DND-41 (cell line): Measurements from ENCODE around the gene ANKRD13D.

ENCODE experiments used
- ATAC-seq: fragments of 200-7000 bp; cut with Tn5 transposase; 3 replicates; pipeline ENCODE4 v1.9.1; 2021; ENCODE audit warnings: low read depth; ENCODE audit not compliant: insufficient read depth
- DNase-seq: peaks from one replicate; pipeline ENCODE4 v3.0.0-alpha.2; 2020
- H2AFZ ChIP-seq: 2 replicates; pipeline ENCODE4 v1.6.0; 2012; ENCODE audit warnings: low read depth, low read length
- H3K27ac ChIP-seq: 2 replicates; pipeline ENCODE4 v1.5.1; 2012; ENCODE audit warnings: low read length, inconsistent platforms
- H3K27me3 ChIP-seq: fragments of 200-600 bp; sonication (generic); 2 replicates; pipeline ENCODE4 v1.6.0; 2012; ENCODE audit warnings: low read length, mild to moderate bottlenecking, inconsistent platforms; ENCODE audit not compliant: insufficient read depth, poor library complexity
- H3K36me3 ChIP-seq: 2 replicates; pipeline ENCODE4 v1.5.1; 2012; ENCODE audit warnings: low read length, inconsistent platforms; ENCODE audit not compliant: insufficient read depth
- H3K4me1 ChIP-seq: 2 replicates; pipeline ENCODE4 v1.5.1; 2012; ENCODE audit warnings: mild to moderate bottlenecking, low read length; ENCODE audit not compliant: insufficient read depth
- H3K4me2 ChIP-seq: 2 replicates; pipeline ENCODE4 v1.6.0; 2012; ENCODE audit warnings: mild to moderate bottlenecking, moderate library complexity, low read length, inconsistent platforms; ENCODE audit not compliant: insufficient read depth
- H3K4me3 ChIP-seq, 2 experiments: fragments of 200-600 bp in 1 of 2; shearing (Covaris generic) in 1 of 2; 2 replicates each; pipeline ENCODE4 v1.5.1; 2012 to 2016; ENCODE audit warnings: inconsistent platforms in 2 of 2, low read length in 2 of 2, mild to moderate bottlenecking in 2 of 2, low read depth in 1 of 2, moderate library complexity in 1 of 2
- H3K79me2 ChIP-seq: 2 replicates; pipeline ENCODE4 v1.6.0; 2012; ENCODE audit warnings: low read length, inconsistent platforms; ENCODE audit not compliant: insufficient read depth
- H3K9ac ChIP-seq: 2 replicates; pipeline ENCODE4 v1.6.0; 2012; ENCODE audit warnings: low read depth, mild to moderate bottlenecking, inconsistent platforms, low read length, moderate library complexity
- H3K9me3 ChIP-seq: 2 replicates; pipeline ENCODE4 v1.5.1; 2012; ENCODE audit warnings: low read length, moderate library complexity, mild to moderate bottlenecking, inconsistent platforms; ENCODE audit not compliant: insufficient read depth, severe bottlenecking
- H4K20me1 ChIP-seq: 2 replicates; pipeline ENCODE4 v1.6.0; 2012; ENCODE audit warnings: low read length; ENCODE audit not compliant: insufficient read depth
- CTCF ChIP-seq: IDR thresholded peaks from 2 replicates; pipeline ENCODE4 v1.5.1; 2012; ENCODE audit warnings: borderline replicate concordance, low read length, moderate library complexity, mild to moderate bottlenecking; ENCODE audit not compliant: poor library complexity, severe bottlenecking; ENCODE audit errors: extremely low read depth
- EZH2 ChIP-seq: IDR thresholded peaks from 3 replicates; pipeline ENCODE4 v1.6.1; 2012; ENCODE audit warnings: borderline replicate concordance, low read depth, mild to moderate bottlenecking, moderate library complexity, low read length, inconsistent platforms; ENCODE audit not compliant: severe bottlenecking

Gene ANKRD13D

GRCh38 chr11:67313125-67313890 lies 24.2 kb downstream of the ANKRD13D start:
- TF ChIP-seq EZH2 = no peak
- no peak for TF ChIP-seq CTCF

DNA sequence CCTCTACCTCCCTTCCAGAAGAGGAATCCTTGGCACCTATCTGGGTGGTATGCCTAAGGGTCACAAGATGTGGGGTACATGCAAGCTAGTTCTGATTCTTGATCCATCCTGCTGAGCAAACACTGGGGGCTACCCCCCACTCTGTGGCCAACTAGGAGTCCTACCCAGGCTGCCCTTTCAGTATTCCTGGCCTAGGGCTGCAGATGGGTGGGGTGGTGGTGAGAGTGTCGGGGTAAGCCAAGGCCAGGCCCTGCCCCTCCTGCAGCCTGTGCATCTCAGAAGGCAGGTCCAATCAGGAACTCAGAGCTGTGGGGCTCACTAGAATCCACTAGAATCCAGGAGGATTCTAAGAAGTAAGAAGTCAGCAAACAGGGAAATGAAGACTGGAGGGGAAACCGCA lies 25.1 kb downstream of the ANKRD13D start:
- no peak overlapping the region for H2AFZ ChIP-seq
- H3K9me3 ChIP-seq = no peaks in the 10 kb centered on the region
- H3K4me2 ChIP-seq = no peak overlapping the region
- no peak overlapping the region for H3K4me3 ChIP-seq
- no peaks in the 10 kb centered on the region for H3K27me3 ChIP-seq
- TF ChIP-seq EZH2 (no peak), CTCF (no peak)
- no peak for DNase-seq
- no peak overlapping the region for H3K27ac ChIP-seq
- H3K4me1 ChIP-seq = peaks cover 20% of the 10 kb centered on the region
- ATAC-seq = no peak
- no peaks in the 10 kb centered on the region for H3K36me3 ChIP-seq
- no peak overlapping the region for H3K9ac ChIP-seq
- no peaks in the 10 kb centered on the region; the same call in 1 of the 2 replicates for H3K79me2 ChIP-seq
- no peaks in the 10 kb centered on the region for H4K20me1 ChIP-seq

More at GRCh38 chr11:67313125-67313890, 24.2 kb downstream of the ANKRD13D start:
- Histone ChIP-seq H3K4me2 (no peak overlapping the region), H3K36me3 (no peaks in the 10 kb centered on the region), H3K4me3 (no peak overlapping the region), H3K9me3 (no peaks in the 10 kb centered on the region), H3K79me2 (no peaks in the 10 kb centered on the region; the same call in 1 of the 2 replicates), H2AFZ (no peak overlapping the region), H3K27ac (no peak overlapping the region), H3K9ac (no peak overlapping the region), H4K20me1 (no peaks in the 10 kb centered on the region), H3K4me1 (peaks cover 11% of the 10 kb centered on the region), H3K27me3 (no peaks in the 10 kb centered on the region)
- DNase-seq = no peak
- ATAC-seq = no peak

- no peaks in the 10 kb centered on the region for H4K20me1 ChIP-seq
- peaks cover 20% of the 10 kb centered on the region for H3K4me1 ChIP-seq
- ATAC-seq (no peak), DNase-seq (no peak)
- H3K27me3 ChIP-seq = no peaks in the 10 kb centered on the region
- H3K4me2 ChIP-seq = no peak overlapping the region
- TF ChIP-seq EZH2 (no peak), CTCF (no peak)
- no peak overlapping the region for H3K9ac ChIP-seq
- no peaks in the 10 kb centered on the region for H3K9me3 ChIP-seq
- H3K4me3 ChIP-seq = no peak overlapping the region
- no peaks in the 10 kb centered on the region for H3K36me3 ChIP-seq
- no peak overlapping the region for H2AFZ ChIP-seq
- H3K79me2 ChIP-seq = no peaks in the 10 kb centered on the region; the same call in 1 of the 2 replicates
- H3K27ac ChIP-seq = no peak overlapping the region
Observed at GRCh38 chr11:67315325-67315909, 26.3 kb downstream of the ANKRD13D start.
